HuH-7.5 (cell line): ENCODE data around the gene CELSR2.

Experiments
- DNase-seq: peaks from one replicate; pipeline ENCODE4 v3.0.0; 2011; ENCODE audit warnings: low spot score

CELSR2 gene

GRCh38 chr1:109252167-109252892 is 3.0 kb downstream of the CELSR2 start:
- DNase-seq = no peak

GRCh38 chr1:109252893-109253802 is 3.8 kb downstream of the CELSR2 start:
- no peak for DNase-seq

GRCh38 chr1:109253803-109254620 is 4.7 kb downstream of the CELSR2 start:
- DNase-seq = no peak

GRCh38 chr1:109254621-109255096 is 5.3 kb downstream of the CELSR2 start:
- DNase-seq = no peak

- DNase-seq = no peak
Measured at GRCh38 chr1:109255097-109255651, 5.8 kb downstream of the CELSR2 start.

GRCh38 chr1:109255678-109256077 is 6.3 kb downstream of the CELSR2 start:
- DNase-seq = no peak

GRCh38 chr1:109256085-109256484 is 6.7 kb downstream of the CELSR2 start:
- no peak for DNase-seq

GRCh38 chr1:109256971-109257681 is 7.8 kb downstream of the CELSR2 start:
- DNase-seq = no peak

- DNase-seq = no peak
Measured at GRCh38 chr1:109257682-109258421, 8.5 kb downstream of the CELSR2 start.

GRCh38 chr1:109258481-109259466 is 9.4 kb downstream of the CELSR2 start:
- no peak for DNase-seq

- no peak for DNase-seq
Measured at GRCh38 chr1:109259674-109260557, 10.6 kb downstream of the CELSR2 start.

- no peak for DNase-seq
Measured at GRCh38 chr1:109261006-109261405, 11.7 kb downstream of the CELSR2 start.

- no peak for DNase-seq
Measured at GRCh38 chr1:109261578-109261977, 12.2 kb downstream of the CELSR2 start.

- DNase-seq = no peak
Measured at GRCh38 chr1:109262231-109263055, 13.1 kb downstream of the CELSR2 start.

- no peak for DNase-seq
Measured at GRCh38 chr1:109263234-109263596, 13.9 kb downstream of the CELSR2 start.

GRCh38 chr1:109263597-109264378 is 14.4 kb downstream of the CELSR2 start:
- DNase-seq = peak; percentile 97

GRCh38 chr1:109264379-109264755 is 15.0 kb downstream of the CELSR2 start:
- no peak for DNase-seq
